Stimulated activated CD8-positive, alpha-beta memory T cell treated with anti-CD3 and anti-CD28 coated beads, Interleukin-4, amount 100 ng/mL, for 24 hours (primary cell): ENCODE data around the gene PIBF1.
"Not testable (repeated sequence)": the region's sequence is repeated elsewhere in the genome, so short reads cannot be mapped to it uniquely, and the experiment has no call there.

Source experiments
- DNase-seq: peaks from one replicate; pipeline ENCODE4 v3.0.0-alpha.2; 2020; ENCODE audit warnings: low read depth

PIBF1 gene, protein sequence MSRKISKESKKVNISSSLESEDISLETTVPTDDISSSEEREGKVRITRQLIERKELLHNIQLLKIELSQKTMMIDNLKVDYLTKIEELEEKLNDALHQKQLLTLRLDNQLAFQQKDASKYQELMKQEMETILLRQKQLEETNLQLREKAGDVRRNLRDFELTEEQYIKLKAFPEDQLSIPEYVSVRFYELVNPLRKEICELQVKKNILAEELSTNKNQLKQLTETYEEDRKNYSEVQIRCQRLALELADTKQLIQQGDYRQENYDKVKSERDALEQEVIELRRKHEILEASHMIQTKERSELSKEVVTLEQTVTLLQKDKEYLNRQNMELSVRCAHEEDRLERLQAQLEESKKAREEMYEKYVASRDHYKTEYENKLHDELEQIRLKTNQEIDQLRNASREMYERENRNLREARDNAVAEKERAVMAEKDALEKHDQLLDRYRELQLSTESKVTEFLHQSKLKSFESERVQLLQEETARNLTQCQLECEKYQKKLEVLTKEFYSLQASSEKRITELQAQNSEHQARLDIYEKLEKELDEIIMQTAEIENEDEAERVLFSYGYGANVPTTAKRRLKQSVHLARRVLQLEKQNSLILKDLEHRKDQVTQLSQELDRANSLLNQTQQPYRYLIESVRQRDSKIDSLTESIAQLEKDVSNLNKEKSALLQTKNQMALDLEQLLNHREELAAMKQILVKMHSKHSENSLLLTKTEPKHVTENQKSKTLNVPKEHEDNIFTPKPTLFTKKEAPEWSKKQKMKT

GRCh38 chr13:72781451-72782439, at the start of gene PIBF1, which contains the start of gene DIS3:
Gene PIBF1, plus strand, starts transcription at chr13:72782133. Its CDS starts 1,337 bp downstream, at chr13:72783470.
Gene DIS3, minus strand, starts transcription at chr13:72781900. Its CDS starts 68 bp downstream, at chr13:72781832.
- DNase-seq = peak; percentile 94

GRCh38 chr13:72737033-72737432, 44.9 kb upstream of the PIBF1 start:
- DNase-seq = no peak

DNA sequence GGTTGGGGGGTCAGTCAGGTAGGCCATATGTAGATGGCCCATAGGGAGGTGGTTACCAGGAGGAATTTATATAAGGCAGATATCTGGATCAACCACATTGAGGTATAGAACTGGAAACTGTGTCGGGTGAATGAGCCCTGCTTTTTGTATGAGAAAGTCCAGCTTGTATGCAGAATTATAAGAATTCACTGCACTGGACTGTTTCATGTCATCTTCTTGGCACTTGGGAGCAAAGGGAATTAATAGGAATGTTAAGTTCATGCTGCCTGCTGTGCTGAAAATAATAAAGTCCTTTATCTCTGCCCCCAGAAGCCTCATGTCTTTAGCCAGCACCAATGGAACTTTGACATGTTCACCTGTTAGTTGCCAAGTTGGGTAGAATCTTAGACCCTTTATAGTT, 41.9 kb upstream of the PIBF1 start:
- no peak for DNase-seq

DNA sequence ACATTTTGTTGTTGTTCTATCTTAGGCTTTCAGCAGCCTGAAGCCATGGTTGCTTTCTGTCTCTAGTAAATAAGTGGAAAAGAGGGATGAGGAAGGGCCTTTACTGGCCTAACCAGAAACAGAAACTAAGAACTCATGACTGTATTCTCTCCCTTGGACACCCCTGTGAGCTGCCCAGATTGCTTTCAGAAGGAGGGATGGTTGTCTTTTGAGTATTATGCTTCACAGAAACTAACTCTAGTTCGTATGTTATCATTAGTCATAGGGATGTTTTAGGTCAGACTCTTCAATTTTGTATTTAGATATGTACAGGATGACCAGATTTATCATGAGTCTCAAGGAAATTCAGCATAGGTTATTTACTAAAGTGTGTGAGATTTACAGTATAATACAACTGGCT, 36.7 kb upstream of the PIBF1 start:
- no peak for DNase-seq

GRCh38 chr13:72751220-72751619, 30.7 kb upstream of the PIBF1 start:
- DNase-seq = no peak

DNA sequence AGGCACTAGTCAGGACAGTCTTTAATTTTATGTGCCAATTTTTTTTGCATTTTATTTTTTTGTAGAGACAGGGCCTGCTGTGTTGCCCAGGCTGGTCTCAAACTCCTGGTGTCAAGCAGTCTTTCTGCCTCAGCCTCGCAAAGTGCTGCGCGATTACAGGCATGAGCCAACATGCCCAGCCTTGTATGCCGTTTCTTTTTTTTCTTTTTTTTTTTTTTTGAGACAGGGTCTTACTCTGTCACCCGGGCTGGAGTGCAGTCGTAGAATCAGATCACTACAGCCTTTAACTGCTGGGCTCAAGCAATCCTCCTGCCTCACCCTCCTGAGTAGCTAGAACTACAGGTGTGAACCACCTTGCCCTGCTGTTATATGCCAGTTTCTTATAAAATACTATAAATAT, 27.8 kb upstream of the PIBF1 start:
- no peak for DNase-seq

DNA sequence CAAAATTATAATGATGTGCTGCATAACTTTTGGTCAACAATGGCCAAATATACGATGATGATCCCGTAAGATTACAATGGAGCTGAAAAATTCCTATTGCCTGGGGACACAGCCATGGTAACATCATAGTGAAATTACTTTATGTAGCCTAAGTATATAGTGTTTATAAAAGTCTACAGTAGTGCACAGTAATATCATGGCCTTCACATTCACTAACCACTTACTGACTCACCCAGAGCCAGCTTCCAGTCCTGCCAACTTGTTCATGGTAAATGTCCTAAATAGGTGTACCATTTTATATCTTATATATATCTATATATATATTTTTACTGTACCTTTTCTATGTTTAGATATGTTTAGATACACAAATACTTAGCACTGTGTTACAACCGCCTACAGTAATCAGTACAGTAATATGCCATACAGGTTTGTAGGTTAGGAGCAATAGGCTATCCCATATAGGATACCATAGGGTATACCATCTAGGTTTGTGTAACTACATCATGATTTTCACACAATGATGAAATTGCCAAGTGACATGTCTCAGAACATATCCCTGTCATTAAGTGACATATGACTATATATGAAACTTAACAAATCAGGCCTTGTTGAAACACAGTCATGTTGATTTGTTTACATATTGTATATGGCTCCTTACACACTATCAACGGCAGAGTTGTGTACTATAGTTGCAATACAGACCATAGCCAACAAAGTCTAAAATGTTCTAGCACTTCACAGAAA, 24.0 kb upstream of the PIBF1 start:
- no peak for DNase-seq

DNA sequence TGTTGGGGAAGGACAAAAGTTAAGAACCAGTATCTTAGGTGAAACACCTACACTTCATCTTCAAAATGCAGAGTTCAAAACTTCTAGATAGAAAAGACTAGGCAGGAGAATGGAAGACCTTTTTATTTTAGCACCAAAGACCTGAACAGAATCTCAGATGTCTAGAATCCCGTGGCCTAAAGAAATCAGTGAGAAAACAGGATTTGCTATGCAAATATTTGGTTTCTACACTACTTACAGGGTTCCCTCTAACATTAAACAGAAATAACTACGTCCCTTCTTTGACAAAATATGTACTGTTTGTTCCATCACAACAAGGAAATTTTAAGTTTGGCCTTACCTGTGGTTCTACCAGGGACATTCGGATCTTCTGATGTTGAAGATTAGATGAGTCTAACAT, 21.7 kb upstream of the PIBF1 start:
- no peak for DNase-seq

- no peak for DNase-seq
Measured at GRCh38 chr13:72763411-72763810, 18.5 kb upstream of the PIBF1 start.

GRCh38 chr13:72774019-72774418, 7.9 kb upstream of the PIBF1 start:
- no peak for DNase-seq

- no peak for DNase-seq
Measured at GRCh38 chr13:72782717-72783116, 784 bp downstream of the PIBF1 start.

DNA sequence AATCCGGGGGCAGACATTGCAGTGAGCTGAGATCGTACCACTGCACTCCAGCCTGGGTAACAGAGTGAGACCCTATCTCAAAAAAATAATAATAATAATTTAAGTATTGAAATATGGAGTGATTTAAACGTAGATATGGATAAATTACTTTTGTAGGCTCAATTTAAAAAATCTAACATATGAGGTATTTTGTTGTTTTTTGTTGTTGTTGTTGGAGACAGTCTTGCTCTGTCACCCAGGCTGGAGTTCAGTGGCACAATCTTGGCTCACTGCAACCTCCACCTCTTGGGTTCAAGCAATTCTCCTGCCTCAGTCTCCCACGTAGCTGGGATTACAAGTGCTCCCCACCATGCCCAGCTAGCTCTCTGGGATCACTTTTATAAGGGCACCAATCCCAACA, 2.7 kb downstream of the PIBF1 start:
- not testable (repeated sequence) for DNase-seq

DNA sequence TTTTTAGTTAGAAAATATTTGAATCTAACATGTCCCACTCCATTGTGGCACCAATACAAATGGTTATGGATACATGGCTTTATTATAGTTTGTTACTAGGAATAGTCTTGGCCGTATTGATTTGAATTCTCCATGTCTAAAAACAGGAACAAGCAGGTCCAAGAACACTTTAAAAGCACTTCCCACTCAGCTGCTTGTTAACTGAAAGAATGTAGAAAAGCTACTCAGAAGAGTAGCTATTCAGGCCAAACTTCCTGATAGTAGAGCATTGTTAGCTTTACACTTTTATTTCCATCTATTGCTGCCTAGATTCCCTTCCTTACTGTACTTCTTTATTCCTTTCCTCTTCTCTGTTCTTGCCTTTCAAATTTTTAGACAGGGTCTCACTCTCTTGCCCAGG, 6.9 kb downstream of the PIBF1 start:
- DNase-seq = no peak

GRCh38 chr13:72792640-72793039, 10.7 kb downstream of the PIBF1 start:
- no peak for DNase-seq

- DNase-seq = no peak
Measured at GRCh38 chr13:72798817-72799216, 16.9 kb downstream of the PIBF1 start.

DNA sequence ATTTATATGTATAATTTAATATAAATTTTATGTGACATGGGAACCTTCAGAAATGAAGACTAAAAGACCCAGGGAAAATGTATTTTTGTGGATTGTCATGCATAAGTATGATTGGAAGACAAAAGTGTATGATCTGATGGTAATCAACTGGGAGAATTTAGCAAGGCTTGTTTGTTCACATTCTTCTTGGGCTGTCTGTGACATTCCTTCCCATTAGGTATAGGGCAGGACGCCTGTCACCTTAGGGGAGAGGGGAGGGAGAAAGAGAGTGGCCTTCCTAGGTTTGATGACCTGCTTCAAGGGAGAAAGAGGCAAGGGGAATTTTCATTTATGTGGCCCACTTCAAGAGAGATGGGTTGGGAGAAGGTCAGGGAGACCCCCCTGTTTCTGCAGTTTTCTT, 22.4 kb downstream of the PIBF1 start:
- DNase-seq = no peak

GRCh38 chr13:72805676-72806346, 23.9 kb downstream of the PIBF1 start:
- no peak for DNase-seq

GRCh38 chr13:72806514-72806913, 24.6 kb downstream of the PIBF1 start:
- DNase-seq = not testable (repeated sequence)

- DNase-seq = no peak
Measured at GRCh38 chr13:72808917-72809500, 27.1 kb downstream of the PIBF1 start.

DNA sequence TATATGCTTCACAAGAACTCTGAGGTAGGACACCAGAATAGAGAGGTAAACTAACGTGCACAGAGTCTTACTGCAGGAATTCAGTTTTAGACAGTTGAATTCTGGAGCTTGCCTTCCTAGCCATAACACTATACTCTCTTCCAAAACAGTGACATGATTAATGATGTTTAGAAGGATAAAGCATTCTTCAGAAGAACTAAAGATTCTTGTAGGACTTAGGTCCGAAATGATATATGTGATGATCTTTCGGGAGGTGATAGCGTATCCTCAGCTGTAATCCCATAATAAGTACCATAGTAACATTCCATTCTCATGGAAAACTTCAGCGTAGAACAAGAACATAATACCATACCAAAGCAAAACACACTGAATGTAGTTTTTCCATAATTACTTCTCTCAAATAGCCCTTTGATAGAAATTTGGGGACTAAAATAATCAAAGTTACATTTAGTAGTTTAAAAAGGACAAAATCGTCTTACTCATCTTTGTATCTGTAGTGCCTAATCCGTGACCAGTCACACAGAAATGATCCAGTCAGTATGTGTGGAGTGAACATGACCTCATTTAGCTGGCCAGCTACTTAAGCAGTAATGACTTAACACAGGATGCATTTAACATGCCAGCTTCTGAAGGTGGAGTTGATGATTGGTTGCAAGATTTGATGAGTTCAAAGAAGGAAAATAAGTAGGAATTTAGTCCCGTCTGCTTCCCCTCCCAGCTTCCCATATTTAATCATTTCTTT, 38.4 kb downstream of the PIBF1 start:
- no peak for DNase-seq
